ENCODE results near the gene BCHE.
"Not testable (repeated sequence)": the region's sequence is repeated elsewhere in the genome, so short reads cannot be mapped to it uniquely, and the experiment has no call there.

BCHE gene

GRCh38 chr3:165816209-165816608 is 21.0 kb downstream of the BCHE start:
- DNase-seq (ENCODE audit: low spot score), result no peak

GRCh38 chr3:165815682-165816081 is 21.5 kb downstream of the BCHE start:
- DNase-seq (ENCODE audit: low spot score), result no peak

GRCh38 chr3:165814380-165814779 is 22.8 kb downstream of the BCHE start:
- no peak for DNase-seq (ENCODE audit: low spot score)

GRCh38 chr3:165807937-165808336 is 29.3 kb downstream of the BCHE start:
- not testable (repeated sequence) for DNase-seq (ENCODE audit: low spot score)

GRCh38 chr3:165805946-165806561 is 31.2 kb downstream of the BCHE start:
- DNase-seq (ENCODE audit: low spot score), result no peak

GRCh38 chr3:165803471-165803870 is 33.8 kb downstream of the BCHE start:
- no peak for DNase-seq (ENCODE audit: low spot score)

- no peak for DNase-seq (ENCODE audit: low spot score)
Measured at GRCh38 chr3:165800970-165801369, 36.3 kb downstream of the BCHE start.

GRCh38 chr3:165799026-165799425 is 38.2 kb downstream of the BCHE start:
- no peak for DNase-seq (ENCODE audit: low spot score)

GRCh38 chr3:165797551-165797950 is 39.7 kb downstream of the BCHE start:
- DNase-seq (ENCODE audit: low spot score), result no peak

GRCh38 chr3:165796701-165797100 is 40.5 kb downstream of the BCHE start:
- no peak for DNase-seq (ENCODE audit: low spot score)

GRCh38 chr3:165788531-165788930 is 48.7 kb downstream of the BCHE start:
- no peak for DNase-seq (ENCODE audit: low spot score)

- DNase-seq (ENCODE audit: low spot score), result no peak
Measured at GRCh38 chr3:165786013-165786412, 51.2 kb downstream of the BCHE start.

- DNase-seq (ENCODE audit: low spot score), result no peak
Measured at GRCh38 chr3:165784337-165784736, 52.9 kb downstream of the BCHE start.

- DNase-seq (ENCODE audit: low spot score), result no peak
Measured at GRCh38 chr3:165783383-165783782, 53.8 kb downstream of the BCHE start.

- DNase-seq (ENCODE audit: low spot score), result no peak
Measured at GRCh38 chr3:165778891-165779290, 58.3 kb downstream of the BCHE start.

- no peak for DNase-seq (ENCODE audit: low spot score)
Measured at GRCh38 chr3:165778456-165778855, 58.8 kb downstream of the BCHE start.

- DNase-seq (ENCODE audit: low spot score), result no peak
Measured at GRCh38 chr3:165775824-165776223, 61.4 kb downstream of the BCHE start.

GRCh38 chr3:165770781-165771180 is 66.4 kb downstream of the BCHE start:
- DNase-seq (ENCODE audit: low spot score), result no peak

- DNase-seq (ENCODE audit: low spot score), result no peak
Measured at GRCh38 chr3:165768680-165769079, 68.5 kb downstream of the BCHE start.

GRCh38 chr3:165759041-165759440 is 78.2 kb downstream of the BCHE start:
- no peak for DNase-seq (ENCODE audit: low spot score)

GRCh38 chr3:165755571-165755970 is 81.7 kb downstream of the BCHE start:
- DNase-seq (ENCODE audit: low spot score), result no peak

- no peak for DNase-seq (ENCODE audit: low spot score)
Measured at GRCh38 chr3:165754219-165755007, 82.8 kb downstream of the BCHE start.

GRCh38 chr3:165753560-165753959 is 83.7 kb downstream of the BCHE start:
- DNase-seq (ENCODE audit: low spot score), result no peak

- DNase-seq (ENCODE audit: low spot score), result no peak
Measured at GRCh38 chr3:165751637-165752036, 85.6 kb downstream of the BCHE start.

Measured in CD4-positive, alpha-beta T cell treated with Interleukin-6 at 100 ng/mL for 8 hours (primary cell).